Peyer's patch (tissue), 4 donors: ENCODE results near the gene RCN1. TPM values are rescaled to one million over a fixed set of nuclear protein-coding genes. Genes with fewer than 3 reads are reported as not detected.

Experiments
- DNase-seq, 3 donors: peaks; one replicate each; pipeline ENCODE4 v3.0.0-alpha.2; 2017 to 2019
- H3K27ac ChIP-seq, 4 donors: fragments of 200-600 bp; sonication (generic); one replicate each; pipeline ENCODE4 v1.5.1; 2016 to 2019
- H3K27me3 ChIP-seq, 2 donors: fragments of 200-600 bp; sonication (generic); one replicate each; pipeline ENCODE4 v1.5.1; 2019
- H3K36me3 ChIP-seq, 3 donors: fragments of 200-600 bp; sonication (generic); one replicate each; pipeline ENCODE4 v1.5.1; 2016 to 2019
- H3K4me1 ChIP-seq, 4 donors: fragments of 200-600 bp; sonication (generic); one replicate each; pipeline ENCODE4 v1.5.1; 2016 to 2019
- H3K4me3 ChIP-seq, 4 donors: fragments of 200-600 bp; sonication (generic); 1 replicate in 3 of 4; 2 replicates in 1 of 4; pipeline ENCODE4 v1.5.1; 2016 to 2019; ENCODE audit warnings: mild to moderate bottlenecking in 1 of 4
- H3K9me3 ChIP-seq, 4 donors: fragments of 200-600 bp; sonication (generic); one replicate each; pipeline ENCODE4 v1.5.1; 2016 to 2019; ENCODE audit warnings: mild to moderate bottlenecking in 1 of 4
- POLR2A ChIP-seq, 2 donors: fragments of 450-650 bp; IDR thresholded peaks; one replicate each; pipeline ENCODE4 v1.5.1; 2017; ENCODE audit warnings: antibody characterized with exemption in 2 of 2, mild to moderate bottlenecking in 2 of 2, moderate library complexity in 2 of 2
- total RNA-seq, 4 donors: library from RNA; depleted of rRNA; stranded (reverse); fragments of >200 nt; gene quantifications; one replicate each; pipeline ENCODE4 v1.1.0, GENCODE V29; 2016
- TF ChIP-seq, protein P1 (sequence below), 6 experiments: fragments of 450-650 bp in 4 of 6; fragments of 200-600 bp in 2 of 6; sonication (generic) in 1 of 6; IDR thresholded peaks; one replicate each; pipeline ENCODE4 v1.5.1; 2017 to 2019; ENCODE audit warnings: antibody characterized with exemption in 6 of 6, mild to moderate bottlenecking in 3 of 6, moderate library complexity in 1 of 6

Gene RCN1
- total RNA-seq, 4 donors from 2014 or later = 14.5 to 20.7 (median 18.7) TPM

- Histone ChIP-seq H3K4me3 (no peak overlapping the region), H3K27ac (no peak overlapping the region), H3K4me1 (no peaks in the 10 kb centered on the region), H3K27me3 (no peaks in the 10 kb centered on the region), H3K9me3 (no peaks in the 10 kb centered on the region), H3K36me3 (no peaks in the 10 kb centered on the region)
- no peak for TF ChIP-seq POLR2A (IDR thresholded peaks at IDR 0.05)
- TF ChIP-seq, protein P1, sequence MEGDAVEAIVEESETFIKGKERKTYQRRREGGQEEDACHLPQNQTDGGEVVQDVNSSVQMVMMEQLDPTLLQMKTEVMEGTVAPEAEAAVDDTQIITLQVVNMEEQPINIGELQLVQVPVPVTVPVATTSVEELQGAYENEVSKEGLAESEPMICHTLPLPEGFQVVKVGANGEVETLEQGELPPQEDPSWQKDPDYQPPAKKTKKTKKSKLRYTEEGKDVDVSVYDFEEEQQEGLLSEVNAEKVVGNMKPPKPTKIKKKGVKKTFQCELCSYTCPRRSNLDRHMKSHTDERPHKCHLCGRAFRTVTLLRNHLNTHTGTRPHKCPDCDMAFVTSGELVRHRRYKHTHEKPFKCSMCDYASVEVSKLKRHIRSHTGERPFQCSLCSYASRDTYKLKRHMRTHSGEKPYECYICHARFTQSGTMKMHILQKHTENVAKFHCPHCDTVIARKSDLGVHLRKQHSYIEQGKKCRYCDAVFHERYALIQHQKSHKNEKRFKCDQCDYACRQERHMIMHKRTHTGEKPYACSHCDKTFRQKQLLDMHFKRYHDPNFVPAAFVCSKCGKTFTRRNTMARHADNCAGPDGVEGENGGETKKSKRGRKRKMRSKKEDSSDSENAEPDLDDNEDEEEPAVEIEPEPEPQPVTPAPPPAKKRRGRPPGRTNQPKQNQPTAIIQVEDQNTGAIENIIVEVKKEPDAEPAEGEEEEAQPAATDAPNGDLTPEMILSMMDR (IDR thresholded peaks at IDR 0.05) = no peak
- no peak for DNase-seq
Observed at GRCh38 chr11:32081129-32081641, 9.7 kb upstream of the RCN1 start.

DNA sequence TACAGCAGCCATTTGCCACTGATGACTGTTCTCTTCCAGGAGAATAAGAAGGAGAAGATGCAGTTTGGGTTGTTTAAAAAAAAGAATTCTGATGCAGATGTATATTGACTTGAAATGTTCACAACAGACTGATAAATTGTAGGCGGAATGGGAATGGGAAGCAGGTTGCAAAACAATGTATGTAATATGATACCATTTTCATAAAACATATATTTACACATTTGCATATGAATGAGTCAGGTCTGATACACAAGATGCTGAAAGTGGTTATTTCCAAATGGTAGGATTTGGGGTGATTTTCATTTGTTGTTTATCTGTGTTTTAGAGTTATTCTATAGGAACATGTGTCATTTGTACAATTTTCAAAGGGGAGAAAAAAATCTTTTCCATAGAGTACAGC is 9.0 kb upstream of the RCN1 start:
- DNase-seq = no peak
- H3K9me3 ChIP-seq = no peaks in the 10 kb centered on the region
- H3K36me3 ChIP-seq = no peaks in the 10 kb centered on the region
- H3K4me3 ChIP-seq = no peak overlapping the region
- no peaks in the 10 kb centered on the region for H3K4me1 ChIP-seq
- H3K27ac ChIP-seq = no peak overlapping the region
- TF ChIP-seq, protein P1 (IDR thresholded peaks at IDR 0.05) = no peak
- no peak for TF ChIP-seq POLR2A (IDR thresholded peaks at IDR 0.05)
- H3K27me3 ChIP-seq = no peaks in the 10 kb centered on the region

DNA sequence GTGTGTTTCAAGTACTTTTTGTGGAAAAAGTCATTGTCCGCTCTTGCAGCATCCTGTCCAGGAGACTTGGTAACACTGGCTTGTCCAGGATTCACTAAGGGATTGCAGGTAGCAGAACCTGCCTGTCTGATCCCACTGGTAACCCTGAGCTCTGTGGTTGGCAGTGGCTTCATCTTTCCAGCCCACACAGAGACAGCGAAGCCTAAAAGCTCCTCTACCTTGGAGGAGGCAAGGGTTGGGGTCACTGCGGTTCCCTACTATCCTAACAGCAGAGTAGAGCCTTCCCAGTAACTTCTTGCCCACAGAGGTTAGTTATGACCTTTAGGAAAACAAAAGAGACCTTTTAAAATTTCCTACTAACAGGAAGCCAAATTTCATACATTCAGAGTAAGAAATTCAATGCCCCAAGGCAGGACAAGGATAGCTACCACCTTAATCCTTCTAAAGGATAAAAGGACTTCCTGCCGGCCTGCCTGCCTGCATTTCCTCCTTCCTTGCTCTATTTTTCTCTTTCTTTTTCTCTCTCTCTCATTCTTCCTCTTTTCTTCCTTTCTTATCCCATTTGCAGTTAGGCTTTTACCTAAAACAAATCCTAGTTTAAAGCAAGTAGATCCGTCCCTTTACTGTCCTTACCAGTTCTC is 8.4 kb upstream of the RCN1 start:
- no peaks in the 10 kb centered on the region for H3K4me1 ChIP-seq
- TF ChIP-seq, protein P1 (IDR thresholded peaks at IDR 0.05) = no peak
- no peak for TF ChIP-seq POLR2A (IDR thresholded peaks at IDR 0.05)
- DNase-seq = no peak
- no peaks in the 10 kb centered on the region for H3K27me3 ChIP-seq
- no peak overlapping the region for H3K4me3 ChIP-seq
- no peaks in the 10 kb centered on the region for H3K9me3 ChIP-seq
- H3K36me3 ChIP-seq = no peaks in the 10 kb centered on the region
- H3K27ac ChIP-seq = no peak overlapping the region

- TF ChIP-seq POLR2A (IDR thresholded peaks at IDR 0.05) = no peak
- TF ChIP-seq, protein P1 (IDR thresholded peaks at IDR 0.05) = no peak
- Histone ChIP-seq H3K27me3 (no peaks in the 10 kb centered on the region), H3K4me3 (no peak overlapping the region), H3K4me1 (peaks cover 0 to 8% (median 0%) of the 10 kb centered on the region in 4 donors), H3K9me3 (no peaks in the 10 kb centered on the region), H3K36me3 (no peaks in the 10 kb centered on the region), H3K27ac (no peak overlapping the region)
- DNase-seq = no peak
Observed at GRCh38 chr11:32087597-32087996, 3.3 kb upstream of the RCN1 start.

DNA sequence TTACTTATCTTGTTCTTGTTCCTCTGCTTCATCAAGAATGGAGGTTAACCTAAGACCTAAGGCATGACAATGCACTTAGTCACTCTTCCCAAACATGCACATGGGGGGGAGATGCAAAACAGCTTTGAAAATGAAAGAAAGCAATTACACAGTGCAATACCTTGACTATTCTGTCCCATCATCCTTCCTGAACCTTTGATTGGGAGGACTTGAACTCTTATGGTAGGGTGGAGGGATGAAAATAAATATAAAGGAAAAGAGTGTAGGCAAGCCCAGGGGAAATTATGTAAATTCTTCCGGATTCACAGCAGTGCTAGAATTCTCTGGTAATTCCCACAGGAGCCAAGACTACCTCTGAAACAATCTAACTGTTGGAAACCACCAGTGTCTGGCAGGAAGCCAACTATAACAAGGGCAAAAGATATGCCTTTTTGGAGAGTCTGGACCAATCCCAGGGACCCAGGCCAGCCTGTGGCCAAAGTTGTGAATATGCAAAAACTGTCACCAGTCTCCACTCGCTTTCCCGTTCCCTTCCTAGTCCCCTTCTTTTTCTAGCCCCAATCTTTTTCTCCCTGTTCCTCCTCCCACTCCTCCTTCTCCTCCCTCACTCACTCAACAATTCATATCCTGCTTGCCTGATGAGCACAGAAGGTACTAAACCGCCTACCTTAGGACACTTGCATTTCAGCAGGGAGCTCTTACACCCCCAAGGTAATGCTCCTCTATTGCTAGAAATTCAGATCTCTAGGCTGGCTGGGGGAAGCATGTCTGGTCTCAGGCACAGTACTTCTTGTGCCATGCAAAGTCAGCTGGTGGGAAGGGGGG is 2.5 kb upstream of the RCN1 start:
- DNase-seq = no peak
- Histone ChIP-seq H3K36me3 (no peaks in the 10 kb centered on the region), H3K27ac (no peak overlapping the region), H3K27me3 (no peaks in the 10 kb centered on the region), H3K9me3 (no peaks in the 10 kb centered on the region), H3K4me3 (no peak overlapping the region), H3K4me1 (peaks cover 0 to 14% (median 0%) of the 10 kb centered on the region in 4 donors)
- TF ChIP-seq POLR2A (IDR thresholded peaks at IDR 0.05) = no peak
- TF ChIP-seq, protein P1 (IDR thresholded peaks at IDR 0.05) = no peak
